GM12872 (cell line): Measurements from ENCODE around the gene FAM3A.

Source experiments
- CTCF ChIP-seq: IDR thresholded peaks from 3 replicates; pipeline ENCODE4 v1.5.1; 2011; ENCODE audit warnings: low read depth, mild to moderate bottlenecking, low read length, moderate library complexity; ENCODE audit not compliant: insufficient read depth

The FAM3A gene

DNA sequence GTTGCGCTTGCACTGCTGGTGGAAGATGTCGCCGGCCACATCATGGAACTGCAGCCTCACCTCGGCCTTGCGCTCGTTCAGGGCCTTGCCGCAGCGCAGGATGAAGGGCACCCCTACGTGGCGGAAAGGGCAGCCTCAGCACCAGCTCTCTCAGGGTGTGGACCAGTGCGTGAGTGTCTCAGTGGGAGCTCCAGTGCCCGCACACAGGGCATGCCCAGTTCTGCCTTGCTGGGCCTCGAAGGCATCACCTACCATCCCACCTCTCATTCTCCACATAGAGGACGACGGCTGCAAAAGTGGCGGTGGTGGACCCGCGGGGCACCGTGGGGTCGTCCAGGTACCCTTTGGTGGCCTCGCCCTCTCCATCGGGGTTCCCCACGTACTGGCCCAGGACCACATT lies 16.7 kb upstream of the FAM3A start:
- no peak for TF ChIP-seq CTCF

GRCh38 chrX:154531626-154532025 lies 15.6 kb upstream of the FAM3A start:
- no peak for TF ChIP-seq CTCF

DNA sequence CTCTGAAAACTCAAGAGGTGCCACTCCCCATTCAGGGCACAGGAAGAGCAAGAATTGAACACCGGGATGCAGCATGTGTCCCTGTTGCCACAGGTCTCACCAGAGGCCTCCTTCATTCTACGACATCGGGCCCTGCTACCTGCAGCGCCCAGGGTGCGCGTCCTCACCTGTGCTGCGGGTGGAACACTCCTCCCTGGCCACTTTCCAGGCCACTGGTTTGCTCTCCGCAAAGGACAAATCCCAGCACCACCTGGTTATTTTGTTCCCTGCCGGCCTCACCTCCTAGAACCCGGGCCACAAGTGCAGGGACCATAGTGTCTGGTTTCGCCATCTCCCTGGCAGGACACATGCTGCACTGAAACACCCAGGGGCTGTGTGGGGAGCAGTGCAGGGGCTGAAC lies 14.3 kb upstream of the FAM3A start:
- no peak for TF ChIP-seq CTCF

DNA sequence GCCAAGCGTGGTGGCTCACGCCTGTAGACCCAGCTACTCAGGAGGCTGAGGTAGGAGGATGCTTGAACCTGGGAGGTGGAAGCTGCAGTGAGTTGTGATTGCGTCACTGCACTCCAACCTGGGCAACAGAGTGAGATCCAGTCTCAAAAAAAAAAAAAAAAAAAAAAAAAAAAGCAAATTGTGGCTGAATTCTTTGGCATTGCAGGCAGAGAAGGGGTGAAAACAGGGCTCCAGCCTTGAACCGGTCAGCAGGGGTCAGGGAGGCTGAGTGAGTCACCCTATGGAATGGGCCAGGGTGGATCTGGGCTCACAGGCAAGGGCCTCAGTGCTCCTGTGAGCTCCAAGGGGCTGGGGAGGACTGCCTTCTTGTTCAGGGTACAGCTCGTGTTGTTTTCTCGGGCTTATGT lies 13.2 kb upstream of the FAM3A start:
- TF ChIP-seq CTCF: no peak

DNA sequence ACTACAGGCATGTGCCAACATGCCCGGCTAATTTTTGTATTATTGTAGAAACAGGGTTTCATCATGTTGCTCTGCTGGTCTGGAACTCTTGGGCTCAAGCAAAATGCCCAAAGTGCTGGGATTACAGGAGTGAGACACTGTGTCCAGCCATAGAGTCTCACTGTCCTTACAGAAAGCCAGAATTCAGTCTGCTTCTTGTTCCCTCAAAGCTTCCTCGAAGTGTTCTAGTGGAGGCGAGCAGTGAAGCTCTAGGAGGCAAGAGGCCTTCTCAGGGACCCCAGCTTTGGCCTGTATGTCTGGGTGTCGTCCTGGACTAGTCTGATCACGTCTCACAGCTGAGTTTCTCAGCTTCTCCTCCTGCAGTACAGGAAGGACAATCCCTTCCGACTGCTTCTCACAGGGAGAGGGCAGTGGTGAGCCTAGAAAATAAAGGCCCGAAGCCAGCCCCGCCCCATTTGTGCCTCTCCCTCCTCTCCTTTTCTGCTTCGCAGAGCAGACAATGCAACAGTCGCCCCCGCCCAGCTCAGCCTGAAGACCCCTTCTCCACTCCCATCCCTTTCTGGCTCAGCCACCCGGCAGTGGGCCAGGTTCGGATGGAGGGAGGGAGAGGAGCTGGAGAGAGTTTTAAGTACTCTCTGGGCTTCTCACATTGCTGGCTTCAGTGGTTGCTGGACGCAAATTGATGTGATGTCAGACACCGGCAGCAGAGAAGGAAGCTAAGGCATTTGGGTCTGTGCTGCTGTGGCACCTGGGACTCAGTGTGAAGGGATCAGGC lies 11.1 kb upstream of the FAM3A start:
- TF ChIP-seq CTCF: peak; percentile 61

DNA sequence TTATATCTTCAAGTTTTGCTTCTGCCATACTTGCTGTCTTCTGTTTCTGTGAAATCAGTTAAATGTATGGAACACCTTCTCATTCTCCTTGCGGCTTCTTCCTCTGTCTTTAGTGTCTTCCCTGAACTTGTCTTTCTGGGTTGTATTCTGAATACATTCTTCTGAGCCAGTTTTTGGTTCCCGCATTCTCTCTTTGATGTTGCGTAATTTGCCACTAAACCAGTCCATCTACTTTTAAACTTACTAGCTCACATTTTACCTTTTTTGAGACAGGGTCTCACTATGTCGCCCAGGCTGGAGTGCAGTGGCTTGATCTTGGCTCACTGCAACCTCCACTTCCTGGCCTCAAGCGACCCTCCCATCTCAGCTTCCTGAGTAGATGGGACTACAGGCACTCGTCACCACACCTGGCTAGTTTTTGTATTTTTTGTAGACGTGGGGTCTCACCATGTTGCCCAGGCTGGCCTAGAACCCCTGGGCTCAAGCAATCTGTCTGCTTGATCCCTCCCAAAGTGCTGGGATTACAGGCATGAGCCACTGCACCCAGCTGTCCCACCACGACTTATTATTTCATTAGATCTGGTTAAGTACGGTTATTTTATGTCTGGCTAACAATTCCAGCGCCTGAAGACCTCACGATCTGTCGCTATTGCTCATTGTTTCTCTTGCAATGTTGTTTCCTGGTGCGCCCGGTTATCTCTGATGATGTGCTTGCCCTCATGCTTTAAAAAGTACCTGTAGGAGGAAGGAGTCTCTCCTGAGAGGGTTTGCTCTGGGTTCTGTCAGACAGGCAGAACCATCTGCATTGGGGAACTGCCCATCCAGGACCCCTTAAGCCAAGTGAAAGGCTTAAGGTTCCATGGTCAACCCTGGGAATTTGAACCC lies 9.8 kb upstream of the FAM3A start:
- TF ChIP-seq CTCF: no peak

- no peak for TF ChIP-seq CTCF
Observed at GRCh38 chrX:154519389-154519788, 3.4 kb upstream of the FAM3A start.
